NCI-H2107 treated with DMSO at 0.1 percent for 48 hours (cell line): Measurements from ENCODE around the gene CCDC85A.
"Not testable (repeated sequence)": the region's sequence is repeated elsewhere in the genome, so short reads cannot be mapped to it uniquely, and the experiment has no call there.

Experiments
- DNase-seq: peaks from one replicate; lab custom pipeline; 2025; ENCODE audit not compliant: unreplicated experiment; lab: John Stamatoyannopoulos, UW

Gene CCDC85A

GRCh38 chr2:56183643-56184499 lies at the start of gene CCDC85A:
Gene CCDC85A, plus strand, starts transcription at chr2:56183990. Its CDS starts 635 bp downstream, at chr2:56184625.
- DNase-seq: peak; percentile 36

- no peak for DNase-seq
These were observed 48.9 kb upstream of the CCDC85A start for GRCh38 chr2:56134861-56135260.

- DNase-seq: not testable (repeated sequence)
These were observed 41.2 kb upstream of the CCDC85A start for GRCh38 chr2:56142497-56143061.

GRCh38 chr2:56147907-56148306 lies 35.9 kb upstream of the CCDC85A start:
- no peak for DNase-seq

GRCh38 chr2:56148825-56149224 lies 35.0 kb upstream of the CCDC85A start:
- no peak for DNase-seq

GRCh38 chr2:56151841-56152240 lies 31.9 kb upstream of the CCDC85A start:
- DNase-seq: no peak

DNA sequence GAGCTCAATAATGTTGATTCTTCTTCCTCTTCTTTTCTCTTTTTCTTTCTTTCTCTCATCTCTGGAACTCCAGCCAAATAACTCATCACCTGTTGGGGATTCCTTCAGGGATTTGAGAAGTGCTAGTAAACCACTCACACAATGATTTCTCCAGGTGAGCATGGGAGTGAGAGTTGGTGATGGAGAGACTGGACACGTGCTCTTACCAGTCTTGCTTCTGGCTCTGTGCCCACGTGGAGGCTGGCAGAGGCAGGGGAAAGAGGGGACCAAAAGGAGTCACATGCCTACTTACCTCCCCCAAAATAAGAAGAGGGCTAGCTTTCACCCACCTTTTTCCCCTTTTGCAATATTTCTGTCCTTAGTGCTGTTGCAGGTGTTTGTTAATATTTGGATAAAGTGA lies 28.6 kb upstream of the CCDC85A start:
- DNase-seq: no peak

- not testable (repeated sequence) for DNase-seq
These were observed 23.9 kb upstream of the CCDC85A start for GRCh38 chr2:56159875-56160274.

DNA sequence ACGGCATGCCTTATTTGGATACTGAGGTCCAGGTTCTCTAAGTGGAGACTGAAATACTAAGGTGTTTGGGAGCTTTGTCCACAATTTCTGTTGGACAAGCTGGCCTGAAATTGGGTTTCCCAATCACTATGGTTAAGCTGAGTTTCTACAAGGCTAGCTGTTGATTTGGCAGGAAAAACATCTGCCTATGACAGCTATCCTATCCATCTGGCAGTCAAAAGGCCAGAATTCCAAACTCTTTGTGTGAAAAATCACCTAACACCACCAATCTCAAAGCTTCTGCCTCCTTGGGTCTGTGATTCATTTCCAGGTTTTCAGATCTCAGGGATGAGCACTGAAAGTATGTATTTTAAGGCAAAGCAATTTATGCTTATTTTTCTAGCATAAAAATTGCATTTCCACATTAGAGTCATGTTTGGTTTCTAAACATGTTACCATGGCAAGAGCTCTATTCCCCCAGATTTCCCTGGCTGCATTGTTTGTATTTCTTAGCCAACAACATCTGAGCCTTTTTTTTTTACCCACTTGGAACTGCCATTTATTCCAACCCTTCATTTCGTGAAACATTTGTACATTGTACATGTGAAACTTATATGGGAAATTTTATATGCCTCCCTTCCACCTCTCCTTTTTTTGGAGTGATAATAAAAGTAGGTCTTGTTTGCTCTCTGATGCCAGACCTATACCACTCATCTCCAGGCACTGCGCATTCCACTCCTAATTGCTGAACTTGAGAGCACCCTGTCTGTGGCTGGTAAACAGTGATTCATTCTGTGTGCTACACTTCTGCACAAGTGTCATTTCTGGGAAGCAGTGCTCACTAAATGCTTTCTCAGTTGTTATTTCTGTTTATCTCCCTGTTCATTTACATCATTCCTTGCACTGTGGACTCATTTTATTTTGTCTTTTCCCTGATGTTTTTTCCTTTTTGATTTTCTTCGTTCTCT lies 15.9 kb upstream of the CCDC85A start:
- DNase-seq: peak; percentile 21

GRCh38 chr2:56169521-56169920 lies 14.3 kb upstream of the CCDC85A start:
- DNase-seq: no peak

GRCh38 chr2:56170504-56170903 lies 13.3 kb upstream of the CCDC85A start:
- no peak for DNase-seq

DNA sequence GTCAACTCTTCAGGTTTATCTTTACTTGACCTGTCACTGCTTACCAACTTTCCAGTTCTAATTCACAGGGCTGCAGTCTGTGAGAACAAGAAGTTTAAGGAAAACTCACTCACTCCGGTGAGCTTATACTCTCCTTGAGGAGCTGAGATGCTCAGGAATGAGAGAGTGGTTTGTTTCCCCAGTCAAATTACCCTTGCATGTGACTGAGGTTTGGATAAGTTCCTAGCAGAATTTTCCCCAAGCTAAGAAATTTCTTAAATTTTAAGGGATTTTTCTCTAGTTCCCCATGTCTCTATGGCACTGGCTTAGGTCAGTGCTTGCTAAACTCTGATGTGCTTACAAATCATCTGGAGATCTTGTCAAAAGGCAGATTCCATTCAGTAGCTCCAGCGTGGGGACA lies 12.8 kb upstream of the CCDC85A start:
- no peak for DNase-seq

DNA sequence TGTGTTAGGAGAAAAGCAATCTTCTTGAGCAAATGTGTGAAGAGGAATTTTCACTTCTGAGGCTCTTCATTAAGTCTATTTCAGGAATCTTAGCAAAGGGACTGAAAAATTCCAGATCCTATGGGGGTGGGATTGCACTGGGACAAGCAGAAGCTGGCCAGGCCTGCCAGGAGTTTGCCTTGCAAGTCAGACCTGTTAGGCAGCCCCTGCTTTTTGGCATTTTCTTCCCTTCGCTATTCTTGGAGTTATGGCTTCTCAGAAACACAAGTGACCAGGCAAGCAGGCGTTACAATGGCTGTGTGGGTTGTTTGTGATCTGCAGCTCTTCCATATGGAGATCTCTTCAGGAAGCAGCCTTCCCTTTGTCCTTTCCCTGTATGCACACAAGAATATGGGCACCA lies 8.0 kb upstream of the CCDC85A start:
- no peak for DNase-seq

DNA sequence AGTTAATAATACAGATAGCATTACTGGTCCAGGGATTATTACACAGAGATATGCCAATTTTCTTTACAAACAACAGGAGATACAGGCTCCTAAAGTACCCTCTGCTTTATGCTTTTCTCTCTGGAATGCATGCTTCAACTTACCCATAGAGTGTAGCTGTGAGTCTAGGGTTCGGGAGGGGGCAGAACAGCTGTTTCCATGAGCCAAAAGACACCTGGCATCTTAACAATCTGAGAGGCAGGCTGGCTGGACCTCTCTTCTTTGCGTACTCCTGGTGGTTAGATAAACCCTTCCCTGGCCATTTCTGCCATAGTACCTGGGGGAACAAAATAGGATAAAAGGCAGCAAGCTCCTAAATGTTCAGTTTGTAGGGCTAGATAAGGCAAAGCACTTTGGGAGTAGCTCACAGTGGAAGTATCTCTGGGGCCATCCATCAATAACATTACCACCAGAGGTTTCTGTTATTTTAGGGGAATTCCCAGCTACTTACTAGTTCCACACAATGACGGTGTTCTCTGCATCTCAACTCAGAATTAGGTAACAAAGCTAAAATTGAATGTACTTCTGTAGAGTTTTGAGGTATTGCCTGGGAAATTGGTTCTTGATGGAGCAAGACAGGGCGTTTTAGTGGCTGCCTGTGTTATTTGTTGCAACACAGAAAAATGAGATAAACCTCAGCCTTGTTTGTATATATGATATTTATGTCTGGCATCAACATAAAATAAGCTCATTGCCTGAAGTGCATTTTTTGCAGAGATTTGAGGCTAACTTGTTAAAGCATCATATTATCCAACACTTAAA lies 6.2 kb upstream of the CCDC85A start:
- DNase-seq: no peak

GRCh38 chr2:56179931-56180330 lies 3.9 kb upstream of the CCDC85A start:
- no peak for DNase-seq

- no peak for DNase-seq
These were observed 1.4 kb upstream of the CCDC85A start for GRCh38 chr2:56182420-56182819.

DNA sequence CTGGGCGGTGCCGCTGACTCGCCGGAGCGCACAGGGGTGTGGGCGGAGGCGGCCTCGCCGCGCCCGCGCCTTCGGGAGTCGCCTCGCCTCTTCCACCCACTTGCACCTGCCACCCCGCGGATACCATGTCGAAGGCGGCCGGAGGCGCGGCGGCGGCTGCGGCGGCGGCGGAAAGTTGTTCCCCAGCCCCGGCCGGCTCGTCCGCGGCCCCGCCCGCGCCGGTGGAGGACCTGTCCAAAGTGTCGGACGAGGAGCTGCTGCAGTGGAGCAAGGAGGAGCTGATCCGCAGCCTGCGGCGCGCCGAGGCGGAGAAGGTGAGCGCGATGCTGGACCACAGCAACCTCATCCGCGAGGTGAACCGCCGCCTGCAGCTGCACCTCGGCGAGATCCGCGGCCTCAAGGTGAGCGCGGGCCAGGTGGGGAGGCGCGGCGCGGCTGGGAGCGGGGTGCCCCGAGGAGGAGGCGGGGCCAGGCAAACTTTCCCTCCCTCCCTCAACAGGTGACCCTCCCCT lies 766 bp downstream of the CCDC85A start:
- DNase-seq: no peak

DNA sequence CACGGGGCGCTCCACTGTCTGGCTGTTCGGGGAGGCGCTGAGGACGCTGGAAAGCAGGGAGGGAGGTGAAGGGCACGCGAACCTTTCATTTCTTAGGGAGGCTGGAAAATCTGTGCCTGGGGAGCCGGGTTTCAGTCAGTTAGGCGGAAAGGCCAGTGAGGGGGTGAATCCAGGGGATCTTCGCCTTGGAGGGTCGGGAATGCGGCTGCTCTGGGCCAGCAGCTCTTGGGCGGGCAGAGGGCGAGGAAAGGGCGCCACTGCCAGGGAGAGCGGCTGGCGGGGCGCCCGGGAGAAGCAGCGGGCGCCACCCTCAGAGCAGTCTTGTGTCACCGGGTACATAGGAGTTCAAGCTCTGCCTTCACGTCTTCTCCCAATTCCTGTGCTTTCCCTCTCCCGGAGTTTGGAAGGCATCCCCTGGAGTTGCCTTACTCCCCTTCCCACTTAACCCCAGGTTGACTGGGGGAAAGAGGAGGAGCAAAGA lies 1.4 kb downstream of the CCDC85A start:
- no peak for DNase-seq

DNA sequence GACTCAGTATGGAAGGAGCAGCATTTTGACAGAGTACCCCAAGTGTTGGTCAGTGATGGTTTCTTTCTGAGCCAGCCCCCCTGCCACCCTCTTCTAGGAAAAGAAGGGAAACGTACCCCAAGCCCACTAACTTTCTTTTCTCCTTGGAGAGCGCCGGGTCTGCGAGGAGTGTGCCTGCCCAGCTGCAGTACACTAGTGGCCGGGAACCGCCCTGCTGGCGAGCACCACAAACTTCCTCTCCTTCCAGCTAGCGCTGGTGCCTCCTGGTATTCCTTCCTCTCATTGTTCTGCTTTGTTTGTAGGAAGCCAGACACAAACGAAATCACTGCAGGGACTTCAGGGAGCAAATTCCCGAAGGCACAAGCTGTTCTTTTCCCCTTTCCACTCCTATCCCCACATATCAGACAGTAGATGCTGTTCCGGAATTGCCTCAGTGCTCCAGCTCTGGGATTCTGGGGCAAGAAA lies 1.8 kb downstream of the CCDC85A start:
- no peak for DNase-seq

DNA sequence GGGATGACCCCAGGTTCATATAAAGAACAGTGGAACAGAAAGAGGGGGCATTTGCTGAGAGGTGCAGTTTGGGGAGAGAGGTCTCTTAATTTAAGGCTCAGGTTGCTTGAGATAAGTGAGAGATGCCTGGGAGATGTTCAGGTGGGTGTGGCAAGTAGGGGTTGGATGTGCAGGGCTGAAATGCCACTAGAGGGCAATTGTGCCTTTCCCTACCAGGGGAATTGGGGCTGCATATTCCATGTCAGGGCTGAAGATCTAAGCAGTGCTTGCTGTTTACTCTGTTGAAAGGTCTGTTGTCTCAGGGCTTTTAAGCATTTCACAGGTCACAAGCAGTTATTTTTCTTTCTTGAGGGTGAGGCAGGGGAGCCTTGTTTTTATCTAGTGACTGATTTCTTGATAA lies 7.8 kb downstream of the CCDC85A start:
- DNase-seq: peak; percentile 8
